Measurements from ENCODE around the gene KBTBD2. TPM values are rescaled to one million over a fixed set of nuclear protein-coding genes. Genes with fewer than 3 reads are reported as not detected.
"Not testable (repeated sequence)": the region's sequence is repeated elsewhere in the genome, so short reads cannot be mapped to it uniquely, and the experiment has no call there.

Gene KBTBD2
- total RNA-seq, 1 donor from 2014 or later: 23.9 TPM

DNA sequence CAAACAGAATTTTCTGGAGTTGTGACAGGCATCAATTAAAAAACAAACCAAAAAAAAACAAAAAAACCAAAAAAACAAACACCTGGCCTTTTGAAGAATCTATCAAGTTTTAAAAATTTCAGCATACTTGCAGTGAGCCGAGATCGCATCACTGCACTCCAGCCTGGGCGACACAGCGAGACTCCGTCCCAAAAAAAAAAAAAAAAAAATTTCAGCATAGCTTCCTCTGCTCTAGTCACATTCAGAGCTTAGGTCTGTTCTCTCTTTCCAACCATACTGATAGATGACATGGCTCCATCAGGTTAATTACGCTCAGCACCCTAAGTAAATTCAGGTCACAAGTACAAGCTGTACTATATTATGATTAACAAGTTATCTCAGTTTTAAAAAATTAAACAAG, 3.1 kb downstream of the KBTBD2 start:
- DNase-seq (ENCODE audit: low spot score): no peak
- TF ChIP-seq, protein P1, sequence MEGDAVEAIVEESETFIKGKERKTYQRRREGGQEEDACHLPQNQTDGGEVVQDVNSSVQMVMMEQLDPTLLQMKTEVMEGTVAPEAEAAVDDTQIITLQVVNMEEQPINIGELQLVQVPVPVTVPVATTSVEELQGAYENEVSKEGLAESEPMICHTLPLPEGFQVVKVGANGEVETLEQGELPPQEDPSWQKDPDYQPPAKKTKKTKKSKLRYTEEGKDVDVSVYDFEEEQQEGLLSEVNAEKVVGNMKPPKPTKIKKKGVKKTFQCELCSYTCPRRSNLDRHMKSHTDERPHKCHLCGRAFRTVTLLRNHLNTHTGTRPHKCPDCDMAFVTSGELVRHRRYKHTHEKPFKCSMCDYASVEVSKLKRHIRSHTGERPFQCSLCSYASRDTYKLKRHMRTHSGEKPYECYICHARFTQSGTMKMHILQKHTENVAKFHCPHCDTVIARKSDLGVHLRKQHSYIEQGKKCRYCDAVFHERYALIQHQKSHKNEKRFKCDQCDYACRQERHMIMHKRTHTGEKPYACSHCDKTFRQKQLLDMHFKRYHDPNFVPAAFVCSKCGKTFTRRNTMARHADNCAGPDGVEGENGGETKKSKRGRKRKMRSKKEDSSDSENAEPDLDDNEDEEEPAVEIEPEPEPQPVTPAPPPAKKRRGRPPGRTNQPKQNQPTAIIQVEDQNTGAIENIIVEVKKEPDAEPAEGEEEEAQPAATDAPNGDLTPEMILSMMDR (IDR thresholded peaks at IDR 0.05): no peak
- Mint-ChIP-seq H3K9me3 (ENCODE audit: low read depth) (no peaks in the 10 kb centered on the region), H3K27ac (ENCODE audit: unreplicated experiment) (peak overlapping the region; percentile 69), H3K36me3 (ENCODE audit: low read depth) (no peaks in the 10 kb centered on the region), H3K4me1 (ENCODE audit: low read depth) (peaks cover 54% of the 10 kb centered on the region), H3K4me3 (ENCODE audit: unreplicated experiment) (no peak overlapping the region), H3K27me3 (ENCODE audit: low read depth) (no peaks in the 10 kb centered on the region)

DNA sequence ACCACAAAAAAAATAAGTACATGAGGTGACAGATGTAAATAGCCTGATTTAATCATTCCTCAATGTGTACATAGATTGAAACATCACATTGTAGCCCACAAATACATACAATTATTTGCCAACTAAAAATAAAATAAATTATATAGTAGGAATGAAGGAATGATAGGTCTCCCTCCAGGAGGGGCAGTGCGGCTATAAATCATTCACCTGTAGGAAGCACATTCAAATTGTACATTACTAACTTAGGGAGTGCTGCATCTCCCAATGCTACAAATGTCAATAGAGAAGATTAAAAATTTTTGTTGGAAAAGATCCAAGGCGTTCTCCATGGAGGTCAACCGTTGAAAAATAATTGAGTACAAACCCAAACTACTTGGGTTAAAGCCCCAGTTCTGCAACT, 4.2 kb downstream of the KBTBD2 start:
- Mint-ChIP-seq H3K27me3 (ENCODE audit: low read depth) (no peaks in the 10 kb centered on the region), H3K27ac (ENCODE audit: unreplicated experiment) (peak overlapping the region; percentile 75), H3K36me3 (ENCODE audit: low read depth) (no peaks in the 10 kb centered on the region), H3K9me3 (ENCODE audit: low read depth) (no peaks in the 10 kb centered on the region), H3K4me3 (ENCODE audit: unreplicated experiment) (no peak overlapping the region), H3K4me1 (ENCODE audit: low read depth) (peaks cover 47% of the 10 kb centered on the region)
- DNase-seq (ENCODE audit: low spot score): no peak
- TF ChIP-seq, protein P1 (IDR thresholded peaks at IDR 0.05): no peak

DNA sequence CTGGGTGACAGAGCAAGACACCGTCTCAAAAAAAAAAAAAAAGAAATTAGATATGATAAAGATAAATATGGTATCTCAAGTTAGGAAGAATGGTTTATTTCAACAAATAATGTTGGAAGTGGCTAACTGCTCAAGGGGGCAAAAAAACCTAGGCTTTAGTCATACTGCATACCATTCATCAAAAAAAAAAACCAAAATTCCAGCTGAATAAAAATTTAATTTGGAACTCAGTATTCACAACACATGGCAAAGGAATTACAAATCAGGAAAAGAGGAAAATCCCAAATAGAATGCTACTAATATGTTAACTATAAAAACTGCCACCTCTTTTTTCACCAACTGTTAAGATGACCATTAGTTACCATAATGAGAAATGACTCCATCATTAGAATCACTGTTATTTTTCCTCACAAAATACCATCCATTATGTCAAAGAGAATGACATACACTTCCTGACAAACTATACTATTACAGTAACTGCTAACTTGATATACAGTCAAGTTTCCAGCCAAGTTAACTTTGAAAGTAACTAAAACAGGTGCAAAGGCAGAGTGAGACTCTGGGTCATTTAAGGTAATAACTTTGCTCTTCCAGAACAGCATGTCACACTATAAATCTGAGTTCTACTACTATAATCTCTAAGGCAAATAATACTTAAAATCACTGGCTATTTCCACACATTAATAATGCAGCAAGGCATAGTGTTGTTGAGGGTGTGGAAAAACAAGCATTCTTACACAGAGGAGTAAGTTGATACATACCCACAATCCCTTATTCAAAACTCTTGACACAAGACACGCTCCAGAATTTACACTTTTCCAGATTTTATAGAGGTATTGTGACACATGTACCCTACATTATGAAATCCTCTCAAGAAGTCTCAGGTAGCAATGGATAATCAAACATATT, 10.2 kb downstream of the KBTBD2 start:
- no peak for DNase-seq (ENCODE audit: low spot score)
- H3K4me1 Mint-ChIP-seq (ENCODE audit: low read depth): peaks cover 45% of the 10 kb centered on the region
- H3K4me3 Mint-ChIP-seq (ENCODE audit: unreplicated experiment): no peak overlapping the region

GRCh38 chr7:32879460-32879859, 12.1 kb downstream of the KBTBD2 start:
- peaks cover 51% of the 10 kb centered on the region for H3K4me1 Mint-ChIP-seq (ENCODE audit: low read depth)
- no peaks in the 10 kb centered on the region for H3K9me3 Mint-ChIP-seq (ENCODE audit: low read depth)
- no peaks in the 10 kb centered on the region for H3K27me3 Mint-ChIP-seq (ENCODE audit: low read depth)
- TF ChIP-seq, protein P1 (IDR thresholded peaks at IDR 0.05): no peak
- no peak overlapping the region for H3K4me3 Mint-ChIP-seq (ENCODE audit: unreplicated experiment)
- DNase-seq (ENCODE audit: low spot score): no peak
- H3K36me3 Mint-ChIP-seq (ENCODE audit: low read depth): peaks cover 2% of the 10 kb centered on the region
- H3K27ac Mint-ChIP-seq (ENCODE audit: unreplicated experiment): peak overlapping the region; percentile 1

More for the DNA sequence above, 10.2 kb downstream of the KBTBD2 start:
- Mint-ChIP-seq H3K27me3 (ENCODE audit: low read depth) (no peaks in the 10 kb centered on the region), H3K27ac (ENCODE audit: unreplicated experiment) (peak overlapping the region; percentile 10), H3K36me3 (ENCODE audit: low read depth) (peaks cover 2% of the 10 kb centered on the region), H3K9me3 (ENCODE audit: low read depth) (no peaks in the 10 kb centered on the region)
- TF ChIP-seq, protein P1 (IDR thresholded peaks at IDR 0.05): no peak

DNA sequence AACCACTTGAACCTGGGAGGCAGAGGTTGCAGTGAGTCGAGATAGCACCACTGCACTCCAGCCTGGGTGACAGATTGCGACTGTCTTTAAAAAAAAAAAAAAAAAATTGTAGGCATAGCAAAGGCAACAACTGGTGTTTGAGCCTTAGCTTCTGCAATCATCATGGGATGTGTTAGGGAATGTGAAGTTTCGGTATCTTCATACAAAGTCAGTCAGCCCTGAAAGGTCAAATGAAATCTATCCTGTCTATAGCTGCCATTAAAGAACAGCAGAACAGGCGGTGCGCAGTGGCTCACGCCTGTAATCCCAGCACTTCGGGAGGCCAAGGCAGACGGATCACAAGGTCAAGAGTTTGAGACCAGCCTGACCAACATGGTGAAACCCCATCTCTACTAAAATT, 13.5 kb downstream of the KBTBD2 start:
- H3K4me3 Mint-ChIP-seq (ENCODE audit: unreplicated experiment); H3K36me3 Mint-ChIP-seq (ENCODE audit: low read depth); H3K27ac Mint-ChIP-seq (ENCODE audit: unreplicated experiment); H3K9me3 Mint-ChIP-seq (ENCODE audit: low read depth); DNase-seq (ENCODE audit: low spot score); H3K27me3 Mint-ChIP-seq (ENCODE audit: low read depth): not testable (repeated sequence)
- peaks cover 43% of the 10 kb centered on the region for H3K4me1 Mint-ChIP-seq (ENCODE audit: low read depth)
